ENCODE measurements around the gene KSR2.

Gene KSR2

GRCh38 chr12:117457189-117457588 is 511.6 kb downstream of the KSR2 start:
- no peak overlapping the region for H3K4me3 ChIP-seq (ENCODE audit: low read depth, low read length)
- TF ChIP-seq CTCF (IDR thresholded peaks at IDR 0.05; ENCODE audit: low read depth, low read length): no peak

GRCh38 chr12:117456076-117456475 is 512.7 kb downstream of the KSR2 start:
- TF ChIP-seq CTCF (IDR thresholded peaks at IDR 0.05; ENCODE audit: low read depth, low read length): no peak

GRCh38 chr12:117453961-117454360 is 514.8 kb downstream of the KSR2 start:
- TF ChIP-seq CTCF (IDR thresholded peaks at IDR 0.05; ENCODE audit: low read depth, low read length): no peak
- no peak overlapping the region for H3K4me3 ChIP-seq (ENCODE audit: low read depth, low read length)

More at GRCh38 chr12:117456076-117456475, 512.7 kb downstream of the KSR2 start:
- no peak overlapping the region for H3K4me3 ChIP-seq (ENCODE audit: low read depth, low read length)

- H3K4me3 ChIP-seq (ENCODE audit: low read depth, low read length): no peak overlapping the region
- TF ChIP-seq CTCF (IDR thresholded peaks at IDR 0.05; ENCODE audit: low read depth, low read length): no peak
Measured at GRCh38 chr12:117452112-117452511, 516.7 kb downstream of the KSR2 start.

- no peak for TF ChIP-seq CTCF (IDR thresholded peaks at IDR 0.05; ENCODE audit: low read depth, low read length)
- H3K4me3 ChIP-seq (ENCODE audit: low read depth, low read length): no peak overlapping the region
Measured at GRCh38 chr12:117450209-117450608, 518.6 kb downstream of the KSR2 start.

GRCh38 chr12:117447665-117448366 is 521.0 kb downstream of the KSR2 start:
- no peak overlapping the region for H3K4me3 ChIP-seq (ENCODE audit: low read depth, low read length)
- TF ChIP-seq CTCF (IDR thresholded peaks at IDR 0.05; ENCODE audit: low read depth, low read length): no peak

- no peak overlapping the region for H3K4me3 ChIP-seq (ENCODE audit: low read depth, low read length)
- TF ChIP-seq CTCF (IDR thresholded peaks at IDR 0.05; ENCODE audit: low read depth, low read length): no peak
Measured at GRCh38 chr12:117444781-117445180, 524.0 kb downstream of the KSR2 start.
